GM18909 (cell line): Measurements from ENCODE around the gene SH3RF3.
"Not testable (repeated sequence)": the region's sequence is repeated elsewhere in the genome, so short reads cannot be mapped to it uniquely, and the experiment has no call there.

Experiments
- ATAC-seq: cut with Tn5 transposase; IDR thresholded peaks from one replicate; pipeline ENCODE4 v1.9.1; 2021; ENCODE audit warnings: mild to moderate bottlenecking; ENCODE audit not compliant: unreplicated experiment, poor library complexity

Gene SH3RF3

DNA sequence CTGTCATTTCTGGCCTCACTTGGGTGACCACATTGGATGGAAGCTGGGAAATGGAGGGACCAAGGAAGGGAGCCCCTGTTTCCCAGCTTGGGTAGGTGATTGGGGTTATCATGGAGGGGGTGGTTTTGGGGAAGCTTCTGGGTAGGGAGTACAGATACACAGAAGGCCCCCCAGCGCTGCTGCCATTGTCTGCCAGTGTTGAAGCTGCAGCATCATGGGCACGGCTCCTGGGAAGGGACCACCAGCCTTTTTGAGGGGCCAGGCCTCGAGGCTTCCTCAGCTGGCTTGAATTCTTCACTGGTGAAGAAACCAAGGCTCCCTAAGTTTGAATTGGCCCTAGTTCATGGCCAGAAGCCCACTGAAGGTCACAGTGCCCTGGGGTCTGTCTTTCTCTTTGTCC, 25.2 kb downstream of the SH3RF3 start:
- no peak for ATAC-seq

DNA sequence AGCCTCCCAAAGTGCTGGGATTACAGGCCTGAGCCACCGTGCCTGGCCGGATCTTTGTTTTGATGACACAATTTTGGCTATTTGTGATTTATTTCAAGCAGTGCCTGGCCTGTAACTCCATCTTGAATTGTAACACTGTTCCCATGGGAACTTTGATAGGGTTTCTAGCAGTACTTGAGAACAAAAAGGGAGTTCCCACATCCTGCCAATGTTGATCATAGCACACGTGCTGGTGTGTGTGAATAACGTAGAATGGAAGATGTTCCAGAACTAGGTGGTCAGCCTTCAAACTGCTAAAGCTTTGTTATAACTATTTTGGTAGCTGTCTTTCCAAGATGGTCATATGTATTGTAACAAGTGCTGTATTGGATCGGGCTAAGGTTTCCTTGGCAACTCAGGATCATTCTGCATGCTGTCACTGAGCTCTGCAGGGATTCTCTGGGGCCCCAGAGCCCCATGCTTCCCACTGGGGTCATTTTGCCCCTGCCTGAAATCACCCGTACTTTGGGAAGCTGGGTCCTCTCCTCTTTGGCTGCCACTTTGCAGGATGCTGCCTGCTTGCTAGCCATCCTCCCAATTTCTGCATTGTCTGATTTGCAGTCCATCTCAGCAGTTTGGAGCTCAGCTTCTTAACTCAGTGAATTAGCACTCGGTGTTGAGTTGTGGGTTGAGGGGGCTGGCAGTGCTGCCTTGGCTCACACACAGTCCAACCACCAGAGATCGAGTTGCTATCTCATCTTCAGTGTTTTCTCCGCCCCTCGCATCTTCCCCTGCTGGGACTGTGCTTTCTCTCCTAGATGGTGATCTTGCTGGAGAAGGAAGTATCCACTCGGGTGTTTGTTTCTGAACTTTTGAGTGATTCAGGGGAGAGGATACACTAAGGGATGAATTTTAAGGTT, 26.8 kb downstream of the SH3RF3 start:
- ATAC-seq, result no peak

DNA sequence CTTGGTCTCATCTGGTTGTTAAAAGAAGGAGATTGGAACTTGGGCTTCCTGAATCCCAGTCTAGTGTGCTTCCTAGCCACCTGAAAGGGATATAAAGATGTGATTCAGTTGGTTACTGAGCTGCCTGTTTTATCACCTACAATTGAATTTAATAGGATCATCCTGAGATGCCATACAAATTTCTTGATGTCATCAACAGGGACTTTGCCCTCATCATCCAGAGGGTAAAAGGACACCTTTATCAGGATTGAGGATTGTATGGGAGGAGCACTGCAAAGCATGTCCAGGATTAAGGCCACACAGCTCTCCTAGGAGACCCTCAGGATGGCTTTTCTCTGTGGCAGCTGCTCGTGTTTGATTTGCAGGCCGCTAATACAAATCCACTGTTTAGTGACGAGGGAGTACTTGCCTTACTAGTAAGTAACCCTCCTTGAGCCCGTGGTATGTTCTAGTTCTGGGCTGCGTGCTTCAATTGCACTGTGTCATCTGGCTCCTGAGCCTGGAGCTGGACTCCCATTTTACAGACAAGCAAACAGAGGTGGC, 28.6 kb downstream of the SH3RF3 start:
- ATAC-seq, result no peak

DNA sequence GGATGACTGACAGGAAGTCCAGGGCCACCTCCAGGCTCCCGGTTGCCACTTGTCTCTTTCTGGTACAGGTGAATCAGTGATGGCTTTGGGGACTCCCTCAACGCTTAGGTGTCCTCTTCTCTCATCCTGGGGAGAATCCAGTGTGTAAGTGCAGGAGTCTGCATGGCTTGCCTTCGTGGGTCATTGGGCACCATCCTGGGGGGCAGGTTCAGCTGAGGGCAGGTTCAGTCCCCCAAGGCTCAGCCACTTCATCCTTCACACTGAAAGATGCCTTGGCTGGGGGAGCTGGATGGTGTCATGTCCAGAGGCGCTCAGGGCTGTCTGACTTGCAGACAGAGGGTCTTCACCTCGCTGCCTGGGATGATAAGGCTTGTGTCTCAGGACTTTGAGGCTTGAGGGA, 29.2 kb downstream of the SH3RF3 start:
- ATAC-seq, result no peak

DNA sequence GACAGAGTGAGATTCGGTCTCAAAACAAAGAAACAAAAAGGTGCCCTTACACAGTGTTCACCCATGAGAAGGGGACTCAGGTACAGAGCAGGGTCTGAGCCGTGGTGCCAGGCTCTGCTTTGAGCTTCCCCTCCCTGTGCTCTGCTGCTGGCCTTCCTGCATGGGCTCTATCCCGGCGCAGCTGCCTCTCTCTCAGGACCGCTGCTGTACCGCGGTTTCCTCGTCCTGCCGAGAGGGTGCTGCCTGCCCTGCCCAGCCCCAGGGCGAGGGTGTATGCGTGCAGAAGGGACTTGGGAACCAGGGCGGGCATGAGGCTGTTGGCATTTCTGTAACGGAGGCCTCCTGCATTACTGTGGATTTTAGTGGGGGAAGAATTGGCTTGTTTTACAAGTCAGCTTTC, 30.1 kb downstream of the SH3RF3 start:
- no peak for ATAC-seq

DNA sequence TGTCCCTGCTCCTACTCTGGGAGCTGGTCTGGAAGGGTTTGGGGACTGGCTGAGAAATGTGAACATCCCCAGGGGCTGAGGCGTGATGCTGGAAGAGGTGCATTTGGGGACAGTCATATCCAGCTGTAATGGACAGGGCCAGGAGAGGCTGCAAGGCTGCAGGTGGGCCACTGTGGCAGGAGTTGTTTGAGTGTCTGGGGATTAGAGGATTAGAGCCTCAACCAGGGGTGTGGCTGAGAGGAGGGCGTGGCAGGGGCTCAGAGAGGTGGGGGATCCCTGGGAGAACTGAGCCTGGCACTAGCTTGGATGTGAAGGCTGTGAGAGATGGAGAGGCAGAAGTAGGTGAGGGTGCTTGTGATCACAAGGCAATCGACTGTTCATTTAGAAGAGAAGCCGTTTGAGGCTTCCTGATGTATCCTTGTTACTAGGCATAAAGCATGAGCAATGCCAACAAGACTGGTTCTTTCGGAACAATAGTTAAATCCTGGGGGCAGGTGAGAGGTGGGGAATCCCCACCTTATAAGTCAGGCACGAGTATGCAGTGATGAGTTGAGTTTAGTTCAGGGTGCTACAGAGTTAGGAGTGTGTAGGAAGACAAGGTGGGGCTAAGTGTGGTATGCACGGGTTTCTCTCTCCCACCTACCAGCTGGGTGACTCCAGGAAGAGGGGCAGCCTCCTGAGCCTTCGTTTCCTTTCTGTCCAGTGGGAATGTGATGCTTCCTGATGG, 31.9 kb downstream of the SH3RF3 start:
- no peak for ATAC-seq

DNA sequence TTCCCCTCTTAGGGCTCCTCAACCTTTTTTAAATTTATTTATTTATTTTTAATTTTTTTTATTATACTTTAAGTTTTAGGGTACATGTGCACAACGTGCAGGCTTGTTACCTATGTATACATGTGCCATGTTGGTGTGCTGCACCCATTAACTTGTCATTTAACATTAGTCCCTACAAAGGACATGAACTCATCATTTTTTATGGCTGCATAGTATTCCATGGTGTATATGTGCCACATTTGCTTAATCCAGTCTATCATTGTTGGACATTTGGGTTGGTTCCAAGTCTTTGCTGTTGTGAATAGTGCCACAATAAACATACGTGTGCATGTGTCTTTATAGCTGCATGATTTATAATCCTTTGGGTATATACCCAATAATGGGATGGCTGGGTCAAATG, 33.4 kb downstream of the SH3RF3 start:
- ATAC-seq, result not testable (repeated sequence)

DNA sequence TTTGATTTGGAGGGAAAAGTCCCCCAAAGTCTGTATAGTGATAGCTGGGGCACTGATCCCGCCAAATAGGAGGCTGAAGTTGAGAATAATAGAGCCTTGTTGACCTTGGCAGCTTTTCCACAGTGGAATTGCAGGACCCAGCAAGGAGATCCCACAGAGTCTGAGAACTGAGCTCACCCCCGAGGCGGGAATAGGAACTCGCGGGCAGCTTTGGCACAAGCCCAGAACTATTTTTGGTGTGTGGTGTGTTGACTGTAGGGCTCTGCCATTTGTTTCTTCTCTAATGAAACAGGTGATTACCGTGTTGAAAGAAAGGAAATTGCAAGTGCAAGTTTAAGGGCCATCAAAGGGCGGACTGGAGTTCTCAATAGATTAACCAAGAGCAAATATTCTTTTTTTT, 34.0 kb downstream of the SH3RF3 start:
- ATAC-seq, result no peak

DNA sequence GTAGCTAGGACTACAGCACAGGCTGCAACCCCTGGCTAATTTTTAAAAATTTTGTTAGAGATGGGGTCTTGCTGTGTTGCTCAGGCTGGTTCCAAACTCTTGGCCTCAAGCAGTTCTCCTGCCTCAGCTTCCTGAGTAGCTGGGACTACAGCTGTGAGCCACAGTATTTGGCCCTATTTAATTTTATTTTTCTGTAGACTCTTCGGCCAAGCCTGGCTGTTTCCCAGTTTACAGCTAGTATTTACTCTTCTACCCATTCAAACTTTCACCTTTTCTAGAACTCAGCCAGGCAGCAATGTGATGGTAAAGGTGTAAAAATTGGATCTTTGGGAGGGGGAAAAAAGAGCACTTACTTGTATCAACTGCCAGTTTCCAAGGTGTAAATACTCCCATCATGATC, 35.3 kb downstream of the SH3RF3 start:
- no peak for ATAC-seq

DNA sequence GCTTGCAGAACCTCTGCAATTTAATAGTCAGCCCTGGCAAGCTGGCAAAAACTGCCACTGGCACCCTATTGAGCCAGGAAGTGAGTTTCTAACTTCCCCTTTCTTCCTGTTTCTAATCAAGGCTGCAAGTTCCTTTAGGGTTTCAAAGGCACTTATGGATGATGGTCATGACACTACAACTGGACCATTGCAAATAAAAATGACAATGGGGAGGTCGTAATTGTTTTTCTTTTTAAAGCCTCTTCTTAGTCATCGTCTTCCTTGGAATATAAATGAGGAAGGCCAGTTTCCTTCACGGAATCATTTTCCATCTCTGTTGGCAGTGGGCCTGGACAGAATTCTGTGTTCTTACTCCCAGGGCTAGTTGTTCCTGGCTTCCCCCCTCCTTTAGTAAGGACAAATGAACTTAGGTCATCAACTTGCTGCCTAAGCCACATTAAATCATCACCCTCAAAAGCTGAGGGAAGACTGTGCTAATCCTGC, 35.8 kb downstream of the SH3RF3 start:
- no peak for ATAC-seq

DNA sequence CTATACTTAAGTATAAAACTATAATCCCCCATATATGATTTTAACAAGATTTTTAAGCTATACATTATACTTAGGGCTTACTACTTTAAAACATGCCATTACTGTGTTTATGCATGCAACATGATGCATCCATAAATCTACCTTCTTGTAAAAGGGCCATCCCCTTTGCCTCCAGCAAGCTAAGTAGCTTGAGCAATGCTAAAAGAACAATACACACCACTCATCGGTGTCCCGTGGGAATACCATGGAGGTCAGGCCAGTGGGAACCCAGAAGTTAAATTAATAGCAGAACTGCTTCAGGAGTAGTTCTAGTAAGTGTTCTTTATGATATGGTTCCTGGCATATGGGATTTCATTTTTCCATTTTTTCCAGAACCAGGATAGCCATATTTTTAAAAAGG, 37.8 kb downstream of the SH3RF3 start:
- ATAC-seq, result no peak

DNA sequence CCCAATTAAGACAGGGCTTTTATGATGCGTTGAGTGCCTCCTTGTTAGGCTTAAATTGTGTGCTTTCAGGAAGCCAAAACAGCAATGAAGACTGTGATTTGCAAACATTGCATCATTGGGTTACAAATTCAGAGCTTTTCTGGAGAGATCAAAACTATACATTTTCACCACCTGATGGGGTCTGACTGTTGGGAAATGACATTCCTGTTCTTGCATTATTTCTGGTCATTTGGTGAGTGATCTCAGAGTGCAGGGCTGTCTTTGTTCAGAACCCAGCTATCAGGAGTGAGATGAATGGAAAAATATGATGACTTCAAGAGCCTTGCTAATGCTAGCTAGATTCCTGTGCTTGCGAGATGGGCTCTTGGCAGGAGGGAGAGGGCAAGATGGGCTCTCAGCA, 39.1 kb downstream of the SH3RF3 start:
- ATAC-seq, result no peak

DNA sequence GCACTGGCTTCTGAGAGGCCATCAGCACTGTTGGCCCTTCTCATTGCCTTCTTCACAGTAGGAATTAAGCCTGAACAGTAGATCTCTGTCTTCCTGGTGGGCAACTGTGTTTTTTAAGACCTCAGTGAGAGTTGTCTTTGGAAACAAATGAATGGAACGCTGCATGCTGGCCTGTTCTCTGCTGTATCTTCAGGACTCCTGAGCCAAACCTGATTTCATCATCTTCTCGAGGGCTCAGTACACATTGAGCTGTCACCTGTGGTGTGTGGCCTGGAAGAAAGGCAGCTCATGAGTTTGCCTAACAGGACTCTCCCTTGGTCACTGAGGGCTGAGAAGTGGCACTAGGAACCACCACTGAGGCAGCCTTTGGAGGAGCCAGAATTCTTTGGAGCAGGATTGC, 39.7 kb downstream of the SH3RF3 start:
- ATAC-seq, result no peak

DNA sequence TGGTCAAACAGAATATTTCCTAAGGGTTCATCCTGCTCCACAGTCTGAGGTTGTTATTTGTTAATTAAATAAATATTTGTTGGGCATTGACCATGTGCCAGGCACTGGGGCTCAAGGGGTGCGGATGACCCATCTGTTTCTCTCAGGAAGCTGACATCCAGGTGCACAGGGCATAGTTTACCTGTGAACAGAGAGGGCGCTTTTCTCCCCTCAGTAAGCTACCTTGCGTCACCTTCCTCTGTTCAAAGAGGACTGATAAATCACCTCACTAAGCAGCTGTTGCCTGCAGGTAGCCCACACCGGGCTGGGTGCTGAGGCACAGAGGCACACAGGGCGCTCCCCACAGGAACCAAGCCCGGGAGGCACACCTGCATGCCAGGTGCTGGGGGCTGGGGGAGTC, 41.6 kb downstream of the SH3RF3 start:
- no peak for ATAC-seq

DNA sequence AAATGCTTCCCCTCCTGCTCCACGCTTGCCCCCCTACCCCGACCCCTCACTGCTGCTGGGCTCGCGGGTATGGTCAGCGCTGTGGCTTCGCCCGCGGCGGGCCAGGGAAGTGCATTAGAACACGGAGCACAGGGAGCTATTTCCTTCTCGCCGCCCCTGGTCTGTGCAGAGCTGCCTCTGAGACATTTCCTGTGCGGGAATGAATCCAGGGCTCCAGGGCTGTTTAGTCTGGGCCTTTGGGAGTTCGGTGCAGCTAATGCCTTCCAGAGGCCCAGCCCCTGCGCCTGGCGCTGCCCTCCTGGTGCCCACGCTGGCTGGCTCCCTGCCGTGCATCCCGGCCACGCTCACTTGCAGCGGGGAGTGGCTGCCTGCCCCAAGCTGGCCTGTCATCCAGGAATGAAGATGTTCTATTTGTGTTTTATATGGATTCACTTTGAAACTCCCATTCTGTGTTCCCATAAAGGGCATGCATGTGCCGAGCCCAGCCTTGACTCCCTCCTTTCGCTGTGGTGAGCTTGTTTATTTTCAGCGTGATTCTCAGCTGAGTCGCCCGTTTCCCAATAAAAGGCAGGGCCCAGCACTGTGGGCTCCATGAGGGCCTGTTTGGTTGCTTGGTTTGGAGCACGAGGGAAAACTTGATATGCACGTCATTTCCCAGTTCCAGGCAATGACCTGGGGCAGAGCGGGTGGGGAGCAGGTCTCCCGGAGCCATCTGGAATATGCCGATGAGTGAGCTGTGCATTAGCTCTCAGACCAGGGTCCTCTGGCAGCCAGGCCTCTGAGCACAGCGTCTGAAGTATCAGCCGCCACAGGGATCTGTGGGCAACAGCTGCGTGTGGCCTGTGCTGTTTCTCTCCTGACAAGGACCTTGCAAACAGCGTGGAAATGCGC, 42.7 kb downstream of the SH3RF3 start:
- no peak for ATAC-seq

DNA sequence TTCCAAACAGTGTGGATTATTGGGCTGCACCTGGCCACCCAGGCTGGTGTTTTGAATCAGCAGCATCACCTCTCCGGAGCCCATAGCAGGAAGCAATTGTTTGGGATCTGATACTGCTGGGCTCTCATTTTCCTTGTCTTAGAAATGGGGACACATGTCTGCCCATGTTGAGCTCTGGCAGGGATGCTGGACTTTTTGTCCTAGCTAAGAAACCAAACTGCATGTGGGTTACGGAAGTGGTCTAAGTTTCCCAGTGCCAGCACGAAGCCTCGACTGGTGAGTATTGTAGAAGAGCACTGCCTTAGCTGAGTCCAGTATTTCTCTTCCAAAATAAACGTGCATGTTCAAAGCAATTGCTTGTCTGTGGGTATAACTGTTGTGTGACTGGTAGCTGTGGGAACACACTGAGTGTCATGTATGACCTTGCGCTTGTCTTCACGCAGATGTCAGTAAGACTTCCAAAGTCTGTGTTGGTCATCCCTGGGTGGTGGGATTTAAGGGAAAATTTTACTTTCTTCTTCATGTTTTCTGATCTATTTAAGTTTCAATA, 43.6 kb downstream of the SH3RF3 start:
- no peak for ATAC-seq

DNA sequence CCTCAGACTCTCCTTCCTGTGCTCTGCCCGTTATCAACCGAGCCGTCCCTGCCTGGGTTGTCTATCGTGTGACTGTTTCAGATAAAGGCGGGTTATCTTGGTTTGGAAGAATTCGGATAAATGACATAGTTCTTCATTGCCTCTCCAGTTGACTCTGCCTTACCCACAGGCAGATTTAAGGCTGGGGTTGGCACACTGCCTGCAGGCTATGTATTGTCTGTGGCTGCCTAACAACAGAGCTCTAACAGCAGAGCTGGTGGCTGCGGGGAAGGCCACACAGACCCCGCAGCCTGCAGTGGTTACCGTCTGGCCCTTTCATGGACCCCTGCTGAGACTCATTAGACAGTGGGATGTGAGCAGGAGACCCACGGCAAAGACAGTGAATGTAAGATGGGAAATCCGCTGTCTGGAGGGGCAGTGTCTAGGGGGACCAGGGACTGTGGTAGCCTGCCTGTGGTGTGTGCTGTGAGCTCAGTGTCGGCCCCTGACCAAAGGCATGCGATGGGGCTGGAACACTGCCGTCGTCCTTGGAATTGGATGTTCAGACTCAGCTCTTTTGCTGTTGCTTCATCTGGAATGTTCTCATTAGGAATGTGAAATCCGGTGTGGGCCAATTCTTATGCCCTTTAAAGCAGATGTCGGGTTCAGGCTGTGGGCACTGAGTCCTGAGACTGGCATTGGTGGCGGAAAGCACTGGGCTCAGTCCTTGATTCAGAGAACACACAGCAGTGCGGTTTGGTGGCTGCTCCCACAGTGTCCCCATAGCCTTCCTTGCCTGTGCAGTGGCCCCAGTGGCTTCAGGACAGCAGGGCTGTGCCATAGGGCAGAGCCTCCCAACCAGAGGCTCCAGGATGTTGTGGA, 44.5 kb downstream of the SH3RF3 start:
- ATAC-seq, result no peak

DNA sequence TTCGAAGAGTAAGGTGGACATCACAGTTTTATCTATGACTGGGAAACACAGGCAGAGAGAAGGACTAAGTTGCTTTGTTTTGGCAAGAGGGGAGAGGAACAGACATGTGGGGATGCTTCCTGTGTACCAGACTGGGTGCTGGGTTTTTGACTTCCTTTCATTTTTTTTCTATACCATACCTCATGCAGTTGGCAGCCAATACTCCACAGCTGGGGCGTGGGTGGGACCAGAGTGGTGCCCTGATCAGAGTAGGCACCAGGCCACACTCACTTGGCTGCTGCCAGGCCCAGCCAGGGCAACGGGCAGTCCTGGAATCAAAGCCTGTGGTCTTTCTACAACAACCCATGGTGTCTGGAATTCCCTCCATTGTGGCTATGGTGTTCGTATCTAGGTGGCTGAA, 45.2 kb downstream of the SH3RF3 start:
- ATAC-seq, result no peak
